Measurements from ENCODE around the gene RARB.

Gene RARB

GRCh38 chr3:25457671-25458419 is 29.8 kb downstream of the RARB start:
- no peak for DNase-seq (ENCODE audit: extremely low read depth, low read depth)
- no peak for TF ChIP-seq CTCF (IDR thresholded peaks at IDR 0.05; ENCODE audit: low read depth, low read length, missing control alignments)
- H3K4me3 ChIP-seq (replicated peaks; ENCODE audit: low read depth, low read length) = no peak overlapping the region

- no peak for TF ChIP-seq CTCF (IDR thresholded peaks at IDR 0.05; ENCODE audit: low read depth, low read length, missing control alignments)
- H3K4me3 ChIP-seq (replicated peaks; ENCODE audit: low read depth, low read length) = no peak overlapping the region
- DNase-seq (ENCODE audit: extremely low read depth, low read depth) = no peak
Observed at GRCh38 chr3:25458420-25458814, 30.4 kb downstream of the RARB start.

- no peak for TF ChIP-seq CTCF (IDR thresholded peaks at IDR 0.05; ENCODE audit: low read depth, low read length, missing control alignments)
- no peak for DNase-seq (ENCODE audit: extremely low read depth, low read depth)
Observed at GRCh38 chr3:25460751-25461150, 32.7 kb downstream of the RARB start.

GRCh38 chr3:25461946-25462345 is 33.9 kb downstream of the RARB start:
- DNase-seq (ENCODE audit: extremely low read depth, low read depth) = no peak
- TF ChIP-seq CTCF (IDR thresholded peaks at IDR 0.05; ENCODE audit: low read depth, low read length, missing control alignments) = no peak
- no peak overlapping the region for H3K4me3 ChIP-seq (replicated peaks; ENCODE audit: low read depth, low read length)

More at GRCh38 chr3:25460751-25461150, 32.7 kb downstream of the RARB start:
- H3K4me3 ChIP-seq (replicated peaks; ENCODE audit: low read depth, low read length) = no peak overlapping the region

GRCh38 chr3:25462495-25462894 is 34.4 kb downstream of the RARB start:
- no peak overlapping the region for H3K4me3 ChIP-seq (replicated peaks; ENCODE audit: low read depth, low read length)
- no peak for DNase-seq (ENCODE audit: extremely low read depth, low read depth)
- TF ChIP-seq CTCF (IDR thresholded peaks at IDR 0.05; ENCODE audit: low read depth, low read length, missing control alignments) = no peak

GRCh38 chr3:25463836-25464418 is 35.9 kb downstream of the RARB start:
- no peak for TF ChIP-seq CTCF (IDR thresholded peaks at IDR 0.05; ENCODE audit: low read depth, low read length, missing control alignments)
- no peak overlapping the region for H3K4me3 ChIP-seq (replicated peaks; ENCODE audit: low read depth, low read length)
- DNase-seq (ENCODE audit: extremely low read depth, low read depth) = no peak

All from HFF-Myc (cell line).